Fibroblast of lung (primary cell): ENCODE measurements around the gene TUBGCP2.

ENCODE experiments used
- CTCF ChIP-seq, 2 donors: IDR thresholded peaks in 1 of 2; conservative IDR thresholded peaks in 1 of 2; 1 replicate in 1 of 2; 2 replicates in 1 of 2; pipeline ENCODE4 v1.5.1; 2011 to 2012; ENCODE audit warnings: low read length in 2 of 2, control low read depth in 1 of 2, inconsistent platforms in 1 of 2, low read depth in 1 of 2, mild to moderate bottlenecking in 1 of 2
- EZH2 ChIP-seq: IDR thresholded peaks from 2 replicates; pipeline ENCODE4 v1.5.1; 2012; ENCODE audit warnings: low read length, control low read depth, mild to moderate bottlenecking; ENCODE audit errors: missing control alignments

- TF ChIP-seq CTCF (conservative IDR thresholded peaks at IDR 0.05 in 1 of 2, IDR thresholded peaks at IDR 0.05 in 1 of 2; ENCODE audit: low read depth in 1 of 2, low read length in 2 of 2) (no peak), EZH2 (no peak)
Observed at GRCh38 chr10:133267293-133267692, 41.4 kb downstream of the TUBGCP2 start.
